GM18505 (cell line): ENCODE measurements around the gene TEAD1.

ENCODE experiments used
- ATAC-seq: cut with Tn5 transposase; IDR thresholded peaks from one replicate; pipeline ENCODE4 v1.9.1; 2021; ENCODE audit not compliant: unreplicated experiment
- POLR2A ChIP-seq: IDR thresholded peaks from 4 replicates; pipeline ENCODE4 v1.6.1; 2011; ENCODE audit warnings: borderline replicate concordance; ENCODE audit not compliant: insufficient read depth, insufficient read length; ENCODE audit errors: extremely low read depth

The TEAD1 gene

DNA sequence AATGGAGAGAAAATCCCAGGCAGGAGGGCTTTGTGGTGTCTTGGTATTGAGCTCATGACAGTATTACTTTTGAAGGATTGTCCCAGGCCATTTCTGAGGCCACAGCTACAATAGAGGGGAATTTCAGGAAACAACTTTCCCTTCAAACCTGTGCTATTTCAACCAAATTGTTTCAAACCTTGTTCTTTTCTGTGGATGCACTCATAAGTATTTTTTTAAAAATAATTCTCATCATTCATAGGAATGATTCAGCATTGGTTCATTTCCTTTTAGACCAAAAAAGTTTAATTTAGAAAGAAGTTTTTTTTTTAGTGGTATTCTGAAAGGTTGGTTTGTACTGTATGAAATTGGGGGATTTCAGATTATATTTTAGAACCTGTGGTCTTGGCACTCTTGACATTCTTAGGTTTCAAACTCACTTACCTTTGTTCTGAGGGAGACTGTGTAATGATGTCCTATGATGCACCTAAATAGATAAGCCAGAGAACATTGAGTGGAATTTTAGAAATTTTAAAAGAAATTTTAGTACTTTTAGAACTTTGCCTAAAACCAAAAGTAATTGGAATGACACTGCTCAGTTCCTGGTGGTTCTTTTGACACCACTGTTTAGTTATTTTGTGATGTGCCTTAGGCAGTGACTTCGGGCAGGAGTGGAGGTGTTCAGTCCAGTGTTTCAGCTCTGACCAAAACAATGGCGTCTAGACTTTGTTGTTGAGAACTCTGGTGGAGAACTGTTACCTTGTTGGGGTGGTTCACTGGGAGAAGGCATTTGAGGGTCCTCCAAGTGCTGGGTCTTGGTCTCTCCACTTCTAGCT, 12.2 kb downstream of the TEAD1 start:
- TF ChIP-seq POLR2A: no peak
- no peak for ATAC-seq

DNA sequence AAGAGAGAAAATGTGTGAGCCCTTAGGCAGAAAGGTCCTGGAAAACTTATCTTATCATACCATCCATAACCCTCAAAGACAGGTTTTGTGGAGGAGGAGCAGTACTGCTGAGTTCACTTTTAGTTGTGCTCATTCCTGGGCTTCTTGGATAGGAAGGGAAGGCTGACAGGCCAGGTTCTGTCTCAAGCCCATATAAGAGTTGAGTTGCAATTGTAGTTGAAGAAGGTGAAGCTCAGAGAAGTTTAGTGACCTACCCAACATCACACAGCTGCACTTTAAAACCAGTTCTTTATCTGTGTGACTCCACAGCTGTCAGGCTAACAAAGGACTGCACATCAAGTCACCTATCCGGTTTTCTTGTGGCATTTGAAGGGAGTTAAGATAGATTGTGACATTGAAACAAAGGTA, 13.0 kb downstream of the TEAD1 start:
- TF ChIP-seq POLR2A: no peak
- no peak for ATAC-seq

DNA sequence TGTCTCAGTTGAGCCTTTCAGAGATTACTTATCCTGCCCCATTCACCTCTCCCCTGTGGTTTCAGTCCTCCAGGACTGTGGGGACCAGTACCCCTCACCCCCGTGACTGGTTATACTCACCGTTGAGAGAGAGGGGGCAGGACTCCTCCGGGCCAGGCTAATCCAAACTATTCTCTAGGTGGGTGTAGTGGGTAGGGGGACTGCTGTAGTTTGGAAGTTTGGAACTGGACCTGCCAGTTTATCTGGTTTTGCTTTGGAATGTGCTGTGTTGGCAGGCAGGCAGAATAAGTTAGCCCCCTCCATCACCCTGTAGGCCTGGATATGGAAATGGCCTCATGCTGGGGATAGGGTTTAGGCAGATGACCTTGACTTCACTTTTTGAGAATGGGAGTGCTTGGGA, 13.5 kb downstream of the TEAD1 start:
- TF ChIP-seq POLR2A: no peak
- no peak for ATAC-seq

GRCh38 chr11:12689029-12689755, 15.0 kb downstream of the TEAD1 start:
- ATAC-seq: no peak
- no peak for TF ChIP-seq POLR2A

DNA sequence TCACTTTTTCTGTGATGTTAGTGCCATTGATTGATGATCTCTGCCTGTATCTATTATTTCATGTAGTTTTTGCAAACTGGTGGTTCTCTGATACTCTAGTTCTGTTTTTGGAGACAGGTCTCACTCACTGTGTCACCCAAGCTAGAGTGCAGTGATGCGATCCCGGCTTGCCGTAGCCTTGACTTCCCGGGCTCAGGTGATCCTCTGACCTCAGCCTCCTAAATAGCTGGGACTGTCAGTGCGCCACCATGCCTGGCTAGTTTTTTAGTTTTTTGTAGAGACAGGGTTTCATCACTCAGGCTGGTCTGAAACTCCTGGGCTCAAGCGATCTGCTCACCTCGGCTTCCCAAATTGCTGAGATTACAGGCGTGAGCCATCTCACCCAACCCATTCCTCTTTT, 16.4 kb downstream of the TEAD1 start:
- no peak for TF ChIP-seq POLR2A
- no peak for ATAC-seq

DNA sequence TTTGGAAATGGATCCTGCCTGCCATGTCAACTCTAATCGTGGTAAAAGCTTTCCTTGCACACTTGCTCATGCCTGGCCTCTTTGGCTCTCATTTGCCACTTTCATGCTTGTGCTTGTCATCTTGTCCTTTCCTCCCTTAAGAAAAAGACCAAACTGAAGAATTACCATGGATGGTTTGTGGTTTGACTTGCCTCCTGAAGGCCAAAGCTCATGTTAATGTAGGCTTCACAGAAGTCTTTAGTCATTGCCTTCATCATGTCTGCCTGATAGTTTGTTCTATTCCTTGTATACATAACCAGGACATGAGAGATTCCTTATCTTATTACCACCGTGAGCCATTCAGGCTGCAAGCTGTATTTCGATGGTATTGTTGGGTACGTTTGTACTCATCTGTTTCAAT, 17.3 kb downstream of the TEAD1 start:
- ATAC-seq: no peak
- TF ChIP-seq POLR2A: no peak

DNA sequence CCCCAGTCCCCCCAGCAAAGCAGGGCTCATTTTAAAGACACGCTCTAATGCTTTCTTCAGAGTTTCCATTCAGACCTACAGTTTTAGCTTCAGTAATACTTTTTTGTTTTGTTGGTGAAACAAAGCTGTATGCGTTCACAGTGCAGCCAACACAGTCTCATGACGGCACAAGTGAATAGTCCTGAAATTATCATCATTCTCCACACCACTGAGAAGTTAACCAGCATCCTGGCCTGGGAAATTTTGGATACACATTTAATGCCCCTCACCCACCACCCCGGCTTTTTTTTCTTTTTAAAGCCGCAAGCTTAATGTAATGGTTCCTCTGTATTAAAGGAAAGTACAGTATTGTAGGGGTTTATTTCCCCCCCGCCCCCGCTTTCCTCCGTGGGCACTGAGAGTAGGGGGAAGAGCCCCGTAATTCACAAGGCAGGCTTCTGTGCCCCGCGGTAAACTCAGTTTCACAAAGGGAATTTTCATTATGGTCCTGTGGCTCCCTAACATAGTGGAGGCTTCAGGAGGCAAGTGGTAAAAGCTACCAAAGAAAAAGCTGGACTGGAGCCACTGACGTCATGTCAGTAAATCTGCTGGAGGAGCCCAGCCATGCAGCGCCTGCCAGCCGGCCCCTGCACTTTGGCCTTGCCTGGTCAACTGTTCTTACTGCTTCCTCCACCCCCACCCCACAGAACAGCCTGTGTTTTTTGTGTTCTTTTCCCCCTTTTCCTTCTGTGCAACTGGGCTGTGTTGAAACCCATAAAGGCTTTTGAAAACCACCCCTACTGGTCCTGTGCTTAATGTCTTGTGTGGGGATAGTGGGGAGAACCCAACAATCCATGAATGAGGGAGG, 18.2 kb downstream of the TEAD1 start:
- TF ChIP-seq POLR2A: no peak
- no peak for ATAC-seq

DNA sequence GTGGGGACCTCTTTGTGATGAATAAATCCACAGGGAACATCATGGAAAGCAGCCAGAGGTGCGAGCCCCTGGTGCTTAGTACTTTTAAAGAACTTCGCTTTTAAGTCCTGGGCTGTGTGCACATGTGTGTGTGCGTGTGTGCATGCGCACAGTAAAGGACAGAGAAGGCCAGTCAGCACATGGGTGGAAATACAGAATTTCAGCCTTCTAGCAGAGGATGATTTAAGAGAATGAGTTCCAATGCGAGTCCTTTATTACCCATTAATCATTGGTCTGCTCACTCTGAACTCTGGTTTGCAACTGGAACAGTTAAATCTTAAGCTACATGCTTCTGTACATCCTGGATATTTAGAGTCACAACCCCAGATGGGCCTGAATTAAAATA, 18.9 kb downstream of the TEAD1 start:
- ATAC-seq: no peak
- no peak for TF ChIP-seq POLR2A

DNA sequence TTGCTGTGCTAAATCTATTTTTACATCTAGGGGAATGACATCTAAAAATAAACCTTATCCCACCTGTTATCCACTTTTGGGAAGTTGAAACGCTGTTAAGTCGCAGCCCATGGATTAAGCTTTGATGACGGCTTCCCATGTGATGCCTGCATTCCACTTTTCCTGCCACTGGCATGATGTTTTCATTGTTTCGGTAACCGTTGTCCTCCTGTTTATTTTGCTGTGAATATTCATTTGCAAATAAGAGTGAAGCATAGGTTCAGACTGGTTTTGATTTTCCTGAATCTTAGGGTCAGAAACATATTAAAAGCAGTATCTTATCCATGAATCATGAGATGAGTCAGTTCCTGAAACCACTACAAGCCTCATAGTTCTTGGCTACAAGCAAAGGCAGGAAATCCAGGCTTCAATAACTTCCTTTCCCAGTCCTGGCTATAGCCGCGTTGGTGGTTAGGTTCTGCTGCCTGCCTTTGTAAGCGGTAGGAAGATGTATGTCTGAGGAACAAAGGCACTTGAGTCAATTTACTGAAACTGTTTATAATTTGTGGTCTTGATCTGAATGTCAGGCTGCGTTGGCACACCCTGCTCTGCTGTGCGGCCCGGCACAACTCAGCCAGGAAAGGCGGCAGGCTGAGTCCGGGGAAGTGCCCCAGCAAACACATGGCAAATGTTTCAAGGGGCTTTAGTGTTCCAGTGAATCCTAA, 19.4 kb downstream of the TEAD1 start:
- ATAC-seq: no peak
- no peak for TF ChIP-seq POLR2A

DNA sequence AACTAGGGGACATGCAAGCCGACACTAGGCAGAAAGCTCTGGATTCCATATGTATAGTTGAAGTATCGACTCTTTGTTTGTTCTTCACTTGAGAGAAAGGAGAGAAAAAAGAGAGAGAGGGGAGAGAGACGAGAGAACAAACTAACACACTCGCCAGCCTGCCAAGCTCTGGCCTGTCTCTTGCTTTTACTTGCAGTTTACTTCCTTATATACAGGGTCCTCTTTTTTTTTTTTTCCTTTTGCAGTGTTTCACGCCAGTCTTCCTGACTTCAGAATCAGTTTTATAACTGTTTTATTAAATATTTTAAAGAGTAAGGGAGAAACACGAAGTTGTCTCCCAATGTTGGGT, 19.9 kb downstream of the TEAD1 start:
- no peak for TF ChIP-seq POLR2A
- no peak for ATAC-seq

DNA sequence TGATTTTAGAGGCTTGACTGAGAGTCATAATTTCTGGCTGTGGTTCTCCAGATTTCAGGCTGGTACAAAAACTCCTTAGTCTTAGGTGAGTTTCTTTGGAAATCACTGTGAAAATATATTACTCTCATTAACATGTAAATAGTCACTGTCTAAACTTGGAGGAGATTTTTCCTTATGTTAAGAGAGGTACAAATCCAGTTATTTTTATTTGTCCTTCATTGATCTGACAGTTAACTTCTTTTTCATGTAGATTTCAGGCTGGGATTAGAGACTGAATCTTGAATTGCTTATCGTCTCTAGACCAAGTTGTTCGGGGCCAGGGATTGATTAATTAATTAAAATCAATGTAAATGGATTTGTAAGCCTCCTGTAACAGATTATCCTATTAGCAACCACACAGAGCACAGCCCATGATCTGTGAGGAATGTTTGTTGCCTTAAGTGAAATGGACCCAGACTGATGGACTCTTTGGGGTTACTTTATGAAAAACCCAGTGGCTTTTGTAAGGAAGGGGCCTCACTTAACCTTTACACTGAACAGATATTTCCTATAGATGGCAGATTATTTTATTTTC, 21.1 kb downstream of the TEAD1 start:
- no peak for ATAC-seq
- no peak for TF ChIP-seq POLR2A

- no peak for TF ChIP-seq POLR2A
These were observed 21.7 kb downstream of the TEAD1 start for GRCh38 chr11:12695873-12696272.

GRCh38 chr11:12696911-12697581, 22.8 kb downstream of the TEAD1 start:
- no peak for TF ChIP-seq POLR2A
- ATAC-seq: no peak

More at GRCh38 chr11:12695873-12696272, 21.7 kb downstream of the TEAD1 start:
- no peak for ATAC-seq

GRCh38 chr11:12698048-12698447, 23.8 kb downstream of the TEAD1 start:
- no peak for TF ChIP-seq POLR2A
- ATAC-seq: no peak
